SK-N-SH (cell line): ENCODE measurements around the gene PCK2. TPM values are rescaled to one million over a fixed set of nuclear protein-coding genes. Genes with fewer than 3 reads are reported as not detected.

Source experiments
- CTCF ChIA-PET: fragments of 300-600, 350-600 bp; formaldehyde crosslinking; extraction: SDS; loops from one replicate; lab custom pipeline; 2021; lab: Yijun Ruan, JAX
- POLR2A ChIA-PET: fragments of 350-600 bp; sonication (Branson Sonifier 250); formaldehyde crosslinking; extraction: SDS; loops from one replicate; lab custom pipeline; 2020; ENCODE audit warnings: antibody characterized with exemption, inconsistent platforms; lab: Yijun Ruan, JAX
- DNase-seq: peaks from one replicate; pipeline ENCODE4 v3.0.0; 2012
- H2AFZ ChIP-seq: fragments of 200-600 bp; sonication (generic); 2 replicates; pipeline ENCODE4 v1.8.1; 2016; ENCODE audit warnings: antibody characterized with exemption, mild to moderate bottlenecking, low read depth
- H3F3A ChIP-seq: fragments of 200-600 bp; sonication (generic); replicated peaks from 2 replicates; pipeline ENCODE3; 2016; ENCODE audit warnings: antibody characterized with exemption, mild to moderate bottlenecking; ENCODE audit not compliant: insufficient read depth
- H3K27ac ChIP-seq, 2 experiments: fragments of 200-500 bp in 1 of 2; fragments of 200-600 bp in 1 of 2; sonication (Bioruptor generic) in 1 of 2; sonication (generic), shearing (Covaris generic) in 1 of 2; 2 replicates each; pipeline versions ENCODE4 v1.5.1 to v1.6.1; 2014 to 2016; ENCODE audit warnings: low read depth in 2 of 2, inconsistent platforms in 1 of 2, low read length in 1 of 2, mild to moderate bottlenecking in 1 of 2, mixed read lengths in 1 of 2
- H3K27me3 ChIP-seq: fragments of 200-600 bp; sonication (generic), shearing (Covaris generic); 2 replicates; pipeline ENCODE4 v1.6.1; 2016; ENCODE audit warnings: mixed run types; ENCODE audit not compliant: insufficient read depth
- H3K36me3 ChIP-seq, 2 experiments: fragments of 200-500 bp in 1 of 2; fragments of 200-600 bp in 1 of 2; sonication (Bioruptor generic) in 1 of 2; sonication (generic) in 1 of 2; replicated peaks in 1 of 2; 2 replicates each; pipeline versions ENCODE3 to v1.5.1; 2014 to 2016; ENCODE audit warnings: low read length in 1 of 2, mild to moderate bottlenecking in 1 of 2; ENCODE audit not compliant: insufficient read depth in 2 of 2, control insufficient read depth in 1 of 2
- H3K4me1 ChIP-seq, 2 experiments: fragments of 200-500 bp in 1 of 2; fragments of 200-600 bp in 1 of 2; sonication (Bioruptor generic) in 1 of 2; sonication (generic), shearing (Covaris generic) in 1 of 2; 2 replicates each; pipeline versions ENCODE4 v1.5.1 to v1.6.1; 2014 to 2016; ENCODE audit warnings: low read depth in 1 of 2, low read length in 1 of 2, mixed run types in 1 of 2; ENCODE audit not compliant: insufficient read depth in 2 of 2, control insufficient read depth in 1 of 2
- H3K4me2 ChIP-seq: fragments of 200-600 bp; sonication (generic), shearing (Covaris generic); 2 replicates; pipeline ENCODE4 v1.6.1; 2017; ENCODE audit warnings: mixed run types
- H3K4me3 ChIP-seq, 2 experiments: fragments of 200-500 bp in 1 of 2; fragments of 200-600 bp in 1 of 2; sonication (Bioruptor generic) in 1 of 2; sonication (generic), shearing (Covaris generic) in 1 of 2; 2 replicates each; pipeline versions ENCODE4 v1.5.1 to v1.8.1; 2014 to 2016; ENCODE audit warnings: low read depth in 2 of 2, inconsistent platforms in 1 of 2, low read length in 1 of 2, mild to moderate bottlenecking in 1 of 2, mixed read lengths in 1 of 2, moderate library complexity in 1 of 2
- H3K79me2 ChIP-seq: fragments of 200-600 bp; sonication (generic); 2 replicates; pipeline ENCODE4 v1.8.1; 2017; ENCODE audit warnings: mild to moderate bottlenecking; ENCODE audit not compliant: insufficient read depth
- H3K9ac ChIP-seq: fragments of 200-600 bp; sonication (generic); 2 replicates; pipeline ENCODE4 v1.6.1; 2017; ENCODE audit warnings: mixed run types
- H3K9me2 ChIP-seq: fragments of 200-600 bp; sonication (generic); 2 replicates; pipeline ENCODE4 v1.6.1; 2017; ENCODE audit warnings: mixed run types
- H3K9me3 ChIP-seq: fragments of 200-600 bp; sonication (generic); 2 replicates; pipeline ENCODE4 v1.6.1; 2017; ENCODE audit warnings: mixed run types, mild to moderate bottlenecking, moderate library complexity
- H4K20me1 ChIP-seq: fragments of 200-600 bp; sonication (generic); 2 replicates; pipeline ENCODE4 v1.6.1; 2017; ENCODE audit warnings: mild to moderate bottlenecking, mixed run types; ENCODE audit not compliant: insufficient read depth
- EP300 ChIP-seq, 2 experiments: IDR thresholded peaks; 2 replicates each; pipeline versions ENCODE4 v1.4.0 to v1.6.1; 2012; ENCODE audit warnings: borderline replicate concordance in 1 of 2, low read depth in 1 of 2, low read length in 1 of 2
- FOSL2 ChIP-seq: IDR thresholded peaks from 2 replicates; pipeline ENCODE4 v1.4.0; 2012; ENCODE audit warnings: low read depth, mild to moderate bottlenecking, moderate library complexity, borderline replicate concordance
- FOXJ3 ChIP-seq: sonication (generic); formaldehyde crosslinking; IDR thresholded peaks from 2 replicates; pipeline ENCODE4 v1.5.1; 2020; ENCODE audit warnings: mild to moderate bottlenecking, missing genetic modification reagents
- GABPA ChIP-seq: IDR thresholded peaks from 2 replicates; pipeline ENCODE4 v1.4.0; 2012; ENCODE audit warnings: low read depth, mild to moderate bottlenecking
- NFIC ChIP-seq: IDR thresholded peaks from 2 replicates; pipeline ENCODE4 v1.4.0; 2012; ENCODE audit warnings: borderline replicate concordance
- NRF1 ChIP-seq: IDR thresholded peaks from 2 replicates; pipeline ENCODE4 v1.6.1; 2012; ENCODE audit warnings: low read depth, mild to moderate bottlenecking, low read length
- RCOR1 ChIP-seq: fragments of 150-350 bp; IDR thresholded peaks from 2 replicates; pipeline ENCODE4 v1.6.1; 2017; ENCODE audit warnings: antibody characterized with exemption, low read length
- RXRA ChIP-seq: IDR thresholded peaks from 2 replicates; pipeline ENCODE4 v1.4.0; 2012; ENCODE audit warnings: low read depth, mild to moderate bottlenecking, borderline replicate concordance
- SMC3 ChIP-seq: IDR thresholded peaks from 2 replicates; pipeline ENCODE4 v1.6.1; 2012; ENCODE audit warnings: low read depth, low read length, improper control_type of control experiment
- TEAD4 ChIP-seq: IDR thresholded peaks from 2 replicates; pipeline ENCODE4 v1.4.0; 2012; ENCODE audit warnings: mild to moderate bottlenecking, borderline replicate concordance; ENCODE audit not compliant: insufficient read depth
- YY1 ChIP-seq: IDR thresholded peaks from 2 replicates; pipeline ENCODE4 v1.4.0; 2012; ENCODE audit warnings: low read depth, mild to moderate bottlenecking
- WGBS: methylation state at CpG from one replicate; pipeline ENCODE4 v1.1.6; 2017; ENCODE audit warnings: low lambda C conversion rate; 5-methylcytosine and 5-hydroxymethylcytosine counted together
- polyA plus RNA-seq, 3 experiments: library from polyadenylated mRNA; depleted of rRNA; stranded (reverse); fragments of >200 nt; gene quantifications; 2 replicates each; pipeline ENCODE4 v1.2.3, GENCODE V29; 2012
- TF ChIP-seq, protein P1 (sequence below): IDR thresholded peaks from 2 replicates; pipeline ENCODE4 v1.4.0; 2012; ENCODE audit warnings: low read depth
- TF ChIP-seq, protein P2 (sequence below): IDR thresholded peaks from 2 replicates; pipeline ENCODE4 v1.4.0; 2012; ENCODE audit warnings: low read depth, borderline replicate concordance
- TF ChIP-seq, protein P3 (sequence below): IDR thresholded peaks from 2 replicates; pipeline ENCODE4 v1.6.1; 2012; ENCODE audit warnings: mild to moderate bottlenecking, low read depth, low read length, moderate library complexity

The PCK2 gene
- polyA plus RNA-seq, 1 of the 3 experiments (the other 2 are of a cell fraction) = 16.6 TPM

DNA sequence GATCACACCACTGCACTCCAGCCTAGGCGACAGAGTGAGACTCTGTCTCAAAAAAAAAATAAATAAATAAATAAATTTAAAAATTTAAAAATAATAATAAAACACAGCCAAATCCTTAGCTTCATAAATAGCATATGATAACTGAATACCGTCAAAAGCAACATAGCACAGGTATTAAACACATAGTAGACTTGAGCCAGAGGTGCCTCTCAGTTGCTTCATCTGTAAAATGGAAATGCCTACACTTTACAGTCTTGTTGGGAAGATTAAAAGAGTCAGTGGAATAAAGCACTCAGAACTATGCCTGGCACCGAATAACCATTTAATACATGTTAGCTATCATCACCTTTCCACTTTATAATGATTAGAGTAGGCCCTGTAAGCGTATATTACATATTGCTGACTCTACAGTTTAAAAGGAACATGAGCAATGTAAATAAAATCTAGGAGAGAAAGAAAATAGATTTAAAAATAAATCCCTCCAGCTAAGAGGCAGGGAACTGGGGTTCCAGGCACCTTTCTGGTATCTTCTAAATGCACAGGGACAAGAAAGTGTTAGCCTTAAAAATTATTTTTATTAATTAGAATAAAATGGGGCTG is 12.7 kb downstream of the PCK2 start:
- no peak for DNase-seq
- no peaks in the 10 kb centered on the region for H3K9me2 ChIP-seq
- no peak overlapping the region for H3K4me2 ChIP-seq
- H3K36me3 ChIP-seq = peaks cover 0 to 11% of the 10 kb centered on the region in 2 experiments
- H3K9ac ChIP-seq = no peak overlapping the region
- ChIA-PET CTCF (interaction anchor here (9.9 to 25.4 kb wide), 2 partner anchors 12 to 41 kb away, joined by 219 to 1159 read pairs; partner anchors contain the start of genes CARMIL3, CPNE6 and PCK2), POLR2A (interaction anchor here (0.7 to 1.7 kb wide), 4 partner anchors 10 to 44 kb away, joined by 3 to 5 read pairs (median 4); no protein-coding TSS in a partner anchor)
- no peak overlapping the region for H3K4me3 ChIP-seq
- peaks cover 4% of the 10 kb centered on the region for H3F3A ChIP-seq
- H3K27ac ChIP-seq = no peak overlapping the region
- no peaks in the 10 kb centered on the region; a peak in 1 of 4 replicates for H3K4me1 ChIP-seq
- H2AFZ ChIP-seq = no peak overlapping the region
- 85% methylated on average over 4 of the region's 4 CpGs for WGBS
- H3K79me2 ChIP-seq = no peaks in the 10 kb centered on the region
- H3K27me3 ChIP-seq = no peaks in the 10 kb centered on the region
- H3K9me3 ChIP-seq = no peaks in the 10 kb centered on the region
- TF ChIP-seq EP300 (IDR thresholded peaks at IDR 0.05; ENCODE audit: borderline replicate concordance in 1 of 2, low read depth in 1 of 2, low read length in 1 of 2) = no peak
- TF ChIP-seq TEAD4 = no peak
- no peak for TF ChIP-seq NFIC
- TF ChIP-seq, protein P1, sequence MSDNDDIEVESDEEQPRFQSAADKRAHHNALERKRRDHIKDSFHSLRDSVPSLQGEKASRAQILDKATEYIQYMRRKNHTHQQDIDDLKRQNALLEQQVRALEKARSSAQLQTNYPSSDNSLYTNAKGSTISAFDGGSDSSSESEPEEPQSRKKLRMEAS = no peak
- no peak for TF ChIP-seq RXRA
- TF ChIP-seq NRF1 = no peak
- no peak for TF ChIP-seq FOSL2
- TF ChIP-seq, protein P2, sequence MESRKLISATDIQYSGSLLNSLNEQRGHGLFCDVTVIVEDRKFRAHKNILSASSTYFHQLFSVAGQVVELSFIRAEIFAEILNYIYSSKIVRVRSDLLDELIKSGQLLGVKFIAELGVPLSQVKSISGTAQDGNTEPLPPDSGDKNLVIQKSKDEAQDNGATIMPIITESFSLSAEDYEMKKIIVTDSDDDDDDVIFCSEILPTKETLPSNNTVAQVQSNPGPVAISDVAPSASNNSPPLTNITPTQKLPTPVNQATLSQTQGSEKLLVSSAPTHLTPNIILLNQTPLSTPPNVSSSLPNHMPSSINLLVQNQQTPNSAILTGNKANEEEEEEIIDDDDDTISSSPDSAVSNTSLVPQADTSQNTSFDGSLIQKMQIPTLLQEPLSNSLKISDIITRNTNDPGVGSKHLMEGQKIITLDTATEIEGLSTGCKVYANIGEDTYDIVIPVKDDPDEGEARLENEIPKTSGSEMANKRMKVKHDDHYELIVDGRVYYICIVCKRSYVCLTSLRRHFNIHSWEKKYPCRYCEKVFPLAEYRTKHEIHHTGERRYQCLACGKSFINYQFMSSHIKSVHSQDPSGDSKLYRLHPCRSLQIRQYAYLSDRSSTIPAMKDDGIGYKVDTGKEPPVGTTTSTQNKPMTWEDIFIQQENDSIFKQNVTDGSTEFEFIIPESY = no peak
- TF ChIP-seq SMC3 = no peak
- no peak for TF ChIP-seq YY1
- TF ChIP-seq RCOR1 = no peak
- no peak for TF ChIP-seq FOXJ3 (CRISPR knock-in tag)
- no peak for TF ChIP-seq GABPA
- H4K20me1 ChIP-seq = no peaks in the 10 kb centered on the region

DNA sequence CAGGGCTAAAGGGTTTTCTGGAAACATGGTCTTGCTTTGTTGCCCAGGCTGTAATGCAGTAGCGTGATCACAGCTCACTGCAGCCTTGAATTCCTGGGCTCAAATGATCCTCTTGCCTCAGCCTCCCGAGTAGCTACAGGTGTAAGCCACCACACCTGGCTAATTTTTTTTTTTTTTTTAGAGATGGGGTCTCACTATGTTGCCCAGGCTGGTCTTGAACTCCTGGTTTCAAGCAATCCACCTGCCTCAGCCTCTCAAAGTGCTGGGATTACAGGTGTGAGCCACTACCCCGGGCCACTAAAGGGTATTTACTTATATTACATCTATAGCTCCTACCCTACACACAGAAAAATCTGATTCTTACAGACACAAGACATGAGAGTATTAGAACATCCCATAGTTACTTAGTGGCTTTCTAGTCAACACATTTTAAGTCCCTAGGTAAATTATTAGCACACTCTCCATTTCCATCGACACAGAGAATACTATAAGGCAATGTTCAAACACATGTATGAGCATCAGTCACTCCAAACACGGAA is 14.3 kb downstream of the PCK2 start:
- ChIA-PET CTCF (interaction anchor here (0.6 to 25.4 kb wide), 29 partner anchors 9 to 127 kb away, joined by 3 to 1159 read pairs (median 5); partner anchors contain the start of genes CARMIL3, CPNE6, EMC9 and IRF9), POLR2A (interaction anchor here (0.5 to 2.2 kb wide), 8 partner anchors 8 to 123 kb away, joined by 3 to 12 read pairs (median 5); partner anchors contain the start of genes CARMIL3, PCK2 and PSME1)
- Histone ChIP-seq H3K9me2 (no peaks in the 10 kb centered on the region), H3K9me3 (no peaks in the 10 kb centered on the region), H3F3A (peaks cover 6% of the 10 kb centered on the region), H3K4me1 (peaks cover 0 to 2% of the 10 kb centered on the region in 2 experiments; a peak in 1 of 4 replicates), H3K4me3 (peak overlapping the region in 1 of 2 experiments; percentile 24; a peak in 1 of 4 replicates), H3K79me2 (no peaks in the 10 kb centered on the region), H4K20me1 (no peaks in the 10 kb centered on the region), H3K27ac (no peak overlapping the region), H3K4me2 (no peak overlapping the region), H3K27me3 (no peaks in the 10 kb centered on the region), H2AFZ (0 out of 2 replicates have a peak overlapping the region, but pooled peaks have one; percentile 4), H3K9ac (no peak overlapping the region), H3K36me3 (peaks cover 0 to 4% of the 10 kb centered on the region in 2 experiments)
- DNase-seq = no peak
- TF ChIP-seq, protein P2 = no peak
- TF ChIP-seq NRF1 = no peak
- TF ChIP-seq, protein P3, sequence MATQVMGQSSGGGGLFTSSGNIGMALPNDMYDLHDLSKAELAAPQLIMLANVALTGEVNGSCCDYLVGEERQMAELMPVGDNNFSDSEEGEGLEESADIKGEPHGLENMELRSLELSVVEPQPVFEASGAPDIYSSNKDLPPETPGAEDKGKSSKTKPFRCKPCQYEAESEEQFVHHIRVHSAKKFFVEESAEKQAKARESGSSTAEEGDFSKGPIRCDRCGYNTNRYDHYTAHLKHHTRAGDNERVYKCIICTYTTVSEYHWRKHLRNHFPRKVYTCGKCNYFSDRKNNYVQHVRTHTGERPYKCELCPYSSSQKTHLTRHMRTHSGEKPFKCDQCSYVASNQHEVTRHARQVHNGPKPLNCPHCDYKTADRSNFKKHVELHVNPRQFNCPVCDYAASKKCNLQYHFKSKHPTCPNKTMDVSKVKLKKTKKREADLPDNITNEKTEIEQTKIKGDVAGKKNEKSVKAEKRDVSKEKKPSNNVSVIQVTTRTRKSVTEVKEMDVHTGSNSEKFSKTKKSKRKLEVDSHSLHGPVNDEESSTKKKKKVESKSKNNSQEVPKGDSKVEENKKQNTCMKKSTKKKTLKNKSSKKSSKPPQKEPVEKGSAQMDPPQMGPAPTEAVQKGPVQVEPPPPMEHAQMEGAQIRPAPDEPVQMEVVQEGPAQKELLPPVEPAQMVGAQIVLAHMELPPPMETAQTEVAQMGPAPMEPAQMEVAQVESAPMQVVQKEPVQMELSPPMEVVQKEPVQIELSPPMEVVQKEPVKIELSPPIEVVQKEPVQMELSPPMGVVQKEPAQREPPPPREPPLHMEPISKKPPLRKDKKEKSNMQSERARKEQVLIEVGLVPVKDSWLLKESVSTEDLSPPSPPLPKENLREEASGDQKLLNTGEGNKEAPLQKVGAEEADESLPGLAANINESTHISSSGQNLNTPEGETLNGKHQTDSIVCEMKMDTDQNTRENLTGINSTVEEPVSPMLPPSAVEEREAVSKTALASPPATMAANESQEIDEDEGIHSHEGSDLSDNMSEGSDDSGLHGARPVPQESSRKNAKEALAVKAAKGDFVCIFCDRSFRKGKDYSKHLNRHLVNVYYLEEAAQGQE = no peak
- WGBS = 42% methylated on average over 5 of the region's 5 CpGs
